Measurements from ENCODE around the gene MYOD1.

Gene MYOD1

DNA sequence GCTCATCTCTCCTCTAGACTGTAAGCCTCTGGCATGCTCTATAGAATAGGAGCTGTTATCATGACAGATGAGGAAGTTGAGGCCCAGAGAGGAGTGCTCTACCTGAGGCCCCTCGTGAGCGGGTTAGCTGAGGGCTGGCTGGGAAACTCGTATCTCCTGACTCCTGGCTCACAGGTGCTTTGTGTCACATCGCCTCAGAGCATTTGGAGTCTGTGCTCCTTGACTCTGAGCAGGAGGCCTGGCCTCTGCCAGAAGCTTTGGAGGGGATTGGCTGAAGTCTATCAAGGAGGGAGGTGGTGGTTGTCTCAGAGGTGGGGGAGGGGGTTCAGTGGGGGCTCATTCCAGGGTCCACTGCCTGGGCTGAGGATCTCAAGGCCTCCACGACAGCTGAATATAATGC, 22.6 kb downstream of the MYOD1 start:
- no peaks in the 10 kb centered on the region for H3K36me3 Mint-ChIP-seq (ENCODE audit: low read depth)
- peaks cover 36% of the 10 kb centered on the region for H3K27me3 Mint-ChIP-seq (ENCODE audit: low read depth, poor library complexity)
- H3K27ac Mint-ChIP-seq, result no peak overlapping the region
- peaks cover 16% of the 10 kb centered on the region for H3K4me1 Mint-ChIP-seq
- no peaks in the 10 kb centered on the region for H3K9me3 Mint-ChIP-seq
- no peak for DNase-seq
- TF ChIP-seq, protein P1, sequence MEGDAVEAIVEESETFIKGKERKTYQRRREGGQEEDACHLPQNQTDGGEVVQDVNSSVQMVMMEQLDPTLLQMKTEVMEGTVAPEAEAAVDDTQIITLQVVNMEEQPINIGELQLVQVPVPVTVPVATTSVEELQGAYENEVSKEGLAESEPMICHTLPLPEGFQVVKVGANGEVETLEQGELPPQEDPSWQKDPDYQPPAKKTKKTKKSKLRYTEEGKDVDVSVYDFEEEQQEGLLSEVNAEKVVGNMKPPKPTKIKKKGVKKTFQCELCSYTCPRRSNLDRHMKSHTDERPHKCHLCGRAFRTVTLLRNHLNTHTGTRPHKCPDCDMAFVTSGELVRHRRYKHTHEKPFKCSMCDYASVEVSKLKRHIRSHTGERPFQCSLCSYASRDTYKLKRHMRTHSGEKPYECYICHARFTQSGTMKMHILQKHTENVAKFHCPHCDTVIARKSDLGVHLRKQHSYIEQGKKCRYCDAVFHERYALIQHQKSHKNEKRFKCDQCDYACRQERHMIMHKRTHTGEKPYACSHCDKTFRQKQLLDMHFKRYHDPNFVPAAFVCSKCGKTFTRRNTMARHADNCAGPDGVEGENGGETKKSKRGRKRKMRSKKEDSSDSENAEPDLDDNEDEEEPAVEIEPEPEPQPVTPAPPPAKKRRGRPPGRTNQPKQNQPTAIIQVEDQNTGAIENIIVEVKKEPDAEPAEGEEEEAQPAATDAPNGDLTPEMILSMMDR (IDR thresholded peaks at IDR 0.05), result no peak
- H3K4me3 Mint-ChIP-seq, result no peak overlapping the region

DNA sequence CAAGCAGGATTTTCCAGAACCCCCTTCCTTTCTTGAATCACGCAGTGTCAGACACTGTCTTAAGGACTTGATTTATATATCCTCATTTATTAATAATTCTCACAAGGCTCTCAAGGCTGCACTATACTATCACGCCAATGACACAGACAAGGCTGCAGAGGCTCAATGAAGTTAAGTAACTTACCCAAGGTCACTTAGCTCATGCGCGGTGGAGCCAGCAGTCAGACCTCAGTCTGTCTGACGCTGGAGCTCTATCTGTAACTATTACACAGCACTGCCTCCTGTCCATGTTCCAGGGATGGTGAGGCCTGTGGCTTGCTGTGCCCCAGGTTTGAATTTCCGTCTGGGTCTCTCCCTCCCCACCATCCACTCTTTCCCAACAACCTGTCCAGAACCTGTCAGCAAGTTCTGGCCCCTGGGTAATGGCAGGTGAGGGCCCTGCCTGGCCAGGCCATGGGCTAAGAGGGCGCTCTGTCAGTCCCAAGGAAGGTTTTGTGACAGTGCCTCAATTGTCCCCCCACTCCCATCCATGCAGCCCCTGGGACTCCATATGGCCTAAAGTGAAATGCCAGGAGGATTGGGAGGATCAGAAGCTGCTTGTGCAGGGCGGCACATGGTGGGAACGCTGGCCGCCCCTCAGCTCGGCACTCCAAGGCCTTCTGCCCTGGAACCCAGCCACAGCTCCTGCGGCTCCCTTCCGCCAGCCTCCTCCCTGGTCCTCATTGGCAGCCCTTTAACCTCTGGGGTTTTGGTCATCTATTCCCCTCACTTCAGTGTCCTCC, 23.8 kb downstream of the MYOD1 start:
- peaks cover 31% of the 10 kb centered on the region for H3K27me3 Mint-ChIP-seq (ENCODE audit: low read depth, poor library complexity)
- TF ChIP-seq, protein P1 (IDR thresholded peaks at IDR 0.05), result no peak
- no peak for DNase-seq
- peaks cover 9% of the 10 kb centered on the region for H3K4me1 Mint-ChIP-seq
- H3K9me3 Mint-ChIP-seq, result no peaks in the 10 kb centered on the region
- H3K27ac Mint-ChIP-seq, result no peak overlapping the region
- H3K4me3 Mint-ChIP-seq, result no peak overlapping the region
- H3K36me3 Mint-ChIP-seq (ENCODE audit: low read depth), result no peaks in the 10 kb centered on the region

DNA sequence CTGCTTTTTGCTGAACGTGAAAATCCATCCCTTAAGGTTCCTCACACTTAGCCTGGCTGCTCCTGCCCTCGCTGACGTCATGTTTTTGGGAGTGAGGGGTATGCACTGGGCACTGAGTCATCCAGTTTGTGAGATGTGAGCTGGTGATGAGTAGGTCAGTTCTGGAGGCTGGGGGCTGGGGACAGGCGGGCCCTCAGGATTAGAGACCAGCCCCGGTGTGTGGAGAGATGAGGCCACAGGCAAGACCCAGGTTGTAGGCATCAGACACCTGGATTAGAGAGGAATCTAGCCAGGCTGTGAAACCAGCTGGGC, 24.4 kb downstream of the MYOD1 start:
- no peak for DNase-seq
- no peak overlapping the region for H3K27ac Mint-ChIP-seq
- H3K27me3 Mint-ChIP-seq (ENCODE audit: low read depth, poor library complexity), result peaks cover 27% of the 10 kb centered on the region
- H3K4me3 Mint-ChIP-seq, result no peak overlapping the region
- H3K9me3 Mint-ChIP-seq, result no peaks in the 10 kb centered on the region
- H3K36me3 Mint-ChIP-seq (ENCODE audit: low read depth), result no peaks in the 10 kb centered on the region
- TF ChIP-seq, protein P1 (IDR thresholded peaks at IDR 0.05), result no peak
- H3K4me1 Mint-ChIP-seq, result peaks cover 5% of the 10 kb centered on the region

DNA sequence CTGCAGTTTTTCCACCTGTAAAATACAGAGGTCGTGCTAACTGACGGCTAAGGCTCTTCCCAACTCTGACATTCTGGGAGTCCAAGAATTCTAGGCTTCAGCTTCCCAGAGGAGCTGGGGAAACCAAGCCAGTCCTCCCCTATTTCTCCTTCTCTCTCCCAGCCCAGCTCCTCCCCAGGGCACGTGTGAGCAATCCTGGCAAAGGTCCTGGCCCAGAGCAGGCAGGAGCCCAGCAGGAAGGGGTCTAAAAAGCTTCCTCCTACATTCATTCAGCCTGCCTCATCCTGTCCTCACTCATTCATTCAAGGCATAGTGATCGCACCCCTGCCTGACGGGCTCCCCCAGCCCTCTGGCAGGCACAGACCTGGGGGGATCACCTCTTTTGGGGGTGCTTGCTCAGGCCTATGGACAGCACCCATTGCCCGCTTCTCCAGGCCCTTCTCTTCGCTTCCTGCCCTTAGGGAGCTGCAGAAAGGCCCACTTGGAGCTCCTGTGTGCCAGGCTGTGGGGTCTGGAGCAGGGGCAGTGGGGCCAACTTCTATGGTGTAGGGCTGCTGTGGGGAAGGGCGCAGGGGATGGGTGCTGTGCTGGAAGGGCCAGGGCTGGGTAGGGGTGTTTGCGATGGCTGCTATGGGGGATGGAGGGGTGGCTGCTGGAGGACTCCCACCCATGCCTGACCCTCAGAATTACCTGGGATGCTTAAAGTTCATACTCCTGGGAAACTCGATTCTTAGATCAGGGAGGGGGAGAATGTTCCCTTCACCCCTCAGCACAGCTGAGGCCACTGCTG, 25.0 kb downstream of the MYOD1 start:
- Mint-ChIP-seq H3K36me3 (ENCODE audit: low read depth) (no peaks in the 10 kb centered on the region), H3K4me1 (peaks cover 5% of the 10 kb centered on the region), H3K27me3 (ENCODE audit: low read depth, poor library complexity) (peaks cover 27% of the 10 kb centered on the region), H3K9me3 (no peaks in the 10 kb centered on the region), H3K4me3 (no peak overlapping the region), H3K27ac (no peak overlapping the region)
- DNase-seq, result no peak
- TF ChIP-seq, protein P1 (IDR thresholded peaks at IDR 0.05), result no peak

DNA sequence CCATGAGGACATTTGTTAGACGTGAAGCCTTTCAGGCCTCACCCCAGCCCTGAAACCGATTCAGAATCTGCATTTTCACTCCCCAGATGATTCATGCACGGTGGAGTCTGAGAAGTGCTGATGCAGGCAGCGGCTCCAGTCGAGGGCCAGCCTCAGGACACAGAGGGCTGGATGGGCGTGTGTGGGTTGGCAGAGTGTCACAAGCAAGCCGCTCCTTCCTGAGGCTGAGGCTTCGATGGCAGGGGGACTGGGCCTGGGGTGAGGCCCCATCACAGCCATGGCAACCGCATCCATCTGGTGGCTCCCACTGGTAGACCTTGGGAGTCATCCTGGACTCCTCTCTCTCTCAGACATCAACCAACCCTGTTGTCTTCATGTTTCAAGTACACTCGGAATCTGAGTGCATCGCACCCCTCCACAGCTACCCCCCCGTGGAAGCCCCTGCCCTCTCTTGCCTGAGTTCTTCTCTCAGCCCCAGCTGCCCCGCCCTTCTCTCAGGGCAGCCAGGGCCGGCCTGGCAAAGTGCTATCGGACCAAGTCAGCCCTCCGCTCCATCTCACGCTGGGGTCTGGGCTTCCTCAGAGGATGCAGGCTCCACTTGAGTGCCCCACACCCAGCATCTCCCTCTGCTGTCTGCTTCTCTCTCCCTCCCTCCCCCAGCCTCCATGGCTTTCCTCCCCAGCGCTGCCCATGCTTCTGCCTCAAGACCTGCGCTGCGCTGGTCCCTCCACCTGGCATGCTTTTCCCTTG, 25.8 kb downstream of the MYOD1 start:
- no peak for DNase-seq
- TF ChIP-seq, protein P1 (IDR thresholded peaks at IDR 0.05), result no peak
- no peaks in the 10 kb centered on the region for H3K9me3 Mint-ChIP-seq
- no peak overlapping the region for H3K27ac Mint-ChIP-seq
- peaks cover 10% of the 10 kb centered on the region for H3K4me1 Mint-ChIP-seq
- no peak overlapping the region for H3K4me3 Mint-ChIP-seq
- H3K27me3 Mint-ChIP-seq (ENCODE audit: low read depth, poor library complexity), result peaks cover 27% of the 10 kb centered on the region
- no peaks in the 10 kb centered on the region for H3K36me3 Mint-ChIP-seq (ENCODE audit: low read depth)

Measured in nephron progenitor cell (in vitro differentiated cells).